MV-4-11 (cell line): ENCODE measurements around the gene SCYGR2.

Experiments
- DNase-seq: peaks from one replicate; lab custom pipeline; 2025; lab: John Stamatoyannopoulos, UW

SCYGR2 gene

GRCh38 chr2:227613272-227613660 lies 14.6 kb downstream of the SCYGR2 start:
- DNase-seq = no peak

- DNase-seq = no peak
Measured at GRCh38 chr2:227614246-227614645, 15.6 kb downstream of the SCYGR2 start.

- no peak for DNase-seq
Measured at GRCh38 chr2:227614740-227615139, 16.0 kb downstream of the SCYGR2 start, which contains the start of gene SCYGR3. Gene SCYGR3 (minus strand): TSS chr2:227614840. CDS start chr2:227614840, 0 bp downstream.

GRCh38 chr2:227615181-227615580 lies 16.5 kb downstream of the SCYGR2 start:
- DNase-seq = no peak

- no peak for DNase-seq
Measured at GRCh38 chr2:227615906-227616305, 17.2 kb downstream of the SCYGR2 start.

GRCh38 chr2:227616631-227617030 lies 17.9 kb downstream of the SCYGR2 start:
- no peak for DNase-seq

- DNase-seq = no peak
Measured at GRCh38 chr2:227617316-227618230, 18.9 kb downstream of the SCYGR2 start, which contains the start of gene SCYGR4. Gene SCYGR4 (plus strand): TSS chr2:227617498. CDS start chr2:227617498, 0 bp downstream.

GRCh38 chr2:227623226-227623625 lies 24.5 kb downstream of the SCYGR2 start:
- no peak for DNase-seq

- no peak for DNase-seq
Measured at GRCh38 chr2:227625420-227625819, 26.7 kb downstream of the SCYGR2 start.

GRCh38 chr2:227626580-227627151 lies 28.0 kb downstream of the SCYGR2 start:
- no peak for DNase-seq

GRCh38 chr2:227627769-227628168 lies 29.1 kb downstream of the SCYGR2 start:
- DNase-seq = no peak

GRCh38 chr2:227629435-227629834 lies 30.7 kb downstream of the SCYGR2 start:
- DNase-seq = no peak

GRCh38 chr2:227630322-227630721 lies 31.6 kb downstream of the SCYGR2 start:
- no peak for DNase-seq

GRCh38 chr2:227632827-227633226 lies 34.1 kb downstream of the SCYGR2 start:
- DNase-seq = no peak

GRCh38 chr2:227634201-227634600 lies 35.5 kb downstream of the SCYGR2 start:
- DNase-seq = no peak

GRCh38 chr2:227642656-227643055 lies 44.0 kb downstream of the SCYGR2 start:
- DNase-seq = no peak

GRCh38 chr2:227643990-227644551 lies 45.4 kb downstream of the SCYGR2 start:
- DNase-seq = no peak
